ENCODE data around the gene OR5D18.
"Not testable (repeated sequence)": the region's sequence is repeated elsewhere in the genome, so short reads cannot be mapped to it uniquely, and the experiment has no call there.

The OR5D18 gene

GRCh38 chr11:55819330-55819729, at the start of gene OR5D18:
Gene OR5D18 (plus strand): TSS chr11:55819630. CDS start chr11:55819630, 0 bp downstream.
- DNase-seq: no peak

DNA sequence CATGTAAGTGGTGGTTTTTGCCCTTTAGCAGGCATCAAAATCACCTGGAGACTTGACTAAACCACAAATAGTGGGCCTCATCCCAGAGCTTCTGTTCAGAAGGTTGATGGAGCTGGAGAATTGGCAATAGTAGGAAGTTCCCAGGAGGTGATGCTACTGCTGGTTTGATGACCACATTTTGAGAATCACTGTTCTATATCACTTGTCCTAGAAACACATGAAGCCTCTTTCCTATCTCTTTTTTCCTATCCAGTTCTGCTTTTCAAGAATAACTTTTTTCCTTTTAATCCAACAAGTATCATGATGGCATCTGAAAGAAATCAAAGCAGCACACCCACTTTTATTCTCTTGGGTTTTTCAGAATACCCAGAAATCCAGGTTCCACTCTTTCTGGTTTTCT, 46.3 kb upstream of the OR5D18 start, which contains the start of gene OR5D13:
Gene OR5D13 (plus strand): TSS at position 301 of the 400 bp plus-strand sequence. CDS start 0 bp downstream, at position 301.
- DNase-seq: no peak

DNA sequence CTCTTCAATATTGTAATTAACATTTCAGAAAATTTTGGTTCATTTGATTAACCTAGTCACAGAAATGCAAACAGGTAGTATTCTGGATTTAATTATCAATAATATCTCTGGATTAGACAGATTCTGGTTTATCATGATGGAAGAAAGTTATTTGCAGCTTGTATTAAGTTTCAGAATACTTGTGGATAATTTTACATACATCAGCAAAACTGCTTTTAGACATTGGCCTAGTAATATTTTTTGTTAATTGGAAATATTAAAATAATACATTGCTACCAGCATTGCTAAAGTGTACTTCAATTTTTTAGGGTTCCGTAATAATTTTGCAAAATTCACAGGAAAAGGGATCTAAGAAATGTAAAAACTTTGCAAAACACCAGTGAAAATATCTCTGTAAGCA, 27.8 kb upstream of the OR5D18 start:
- DNase-seq: no peak

- no peak for DNase-seq
Measured at GRCh38 chr11:55793321-55793720, 26.1 kb upstream of the OR5D18 start.

- no peak for DNase-seq
Measured at GRCh38 chr11:55795256-55795655, 24.2 kb upstream of the OR5D18 start, which contains the start of gene OR5D14. Gene OR5D14 (plus strand): TSS chr11:55795556. CDS start chr11:55795556, 0 bp downstream.

GRCh38 chr11:55806248-55806647, 13.2 kb upstream of the OR5D18 start:
- DNase-seq: no peak

DNA sequence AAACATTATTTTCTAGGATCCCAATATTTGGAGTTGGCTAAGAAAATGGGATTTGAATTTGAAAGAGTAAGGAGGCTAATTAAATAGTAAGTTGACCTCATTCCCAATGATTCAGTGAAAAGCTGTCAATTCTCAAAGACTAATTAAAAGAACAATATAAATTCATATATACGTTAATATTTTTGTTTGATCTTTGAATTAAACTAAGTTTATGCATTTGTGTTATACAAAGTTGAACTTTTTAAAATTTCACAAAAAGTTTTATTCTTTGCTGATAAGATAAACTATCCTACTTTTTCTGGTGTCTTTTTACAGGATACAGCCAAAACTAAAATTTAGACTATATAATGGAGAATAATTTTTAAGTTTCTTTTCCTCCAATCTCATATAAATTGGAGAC, 8.4 kb upstream of the OR5D18 start, which contains the start of gene OR5L1:
Gene OR5L1 (plus strand): TSS at position 301 of the 400 bp plus-strand sequence. CDS start 100 bp downstream, outside the sequence.
- no peak for DNase-seq

DNA sequence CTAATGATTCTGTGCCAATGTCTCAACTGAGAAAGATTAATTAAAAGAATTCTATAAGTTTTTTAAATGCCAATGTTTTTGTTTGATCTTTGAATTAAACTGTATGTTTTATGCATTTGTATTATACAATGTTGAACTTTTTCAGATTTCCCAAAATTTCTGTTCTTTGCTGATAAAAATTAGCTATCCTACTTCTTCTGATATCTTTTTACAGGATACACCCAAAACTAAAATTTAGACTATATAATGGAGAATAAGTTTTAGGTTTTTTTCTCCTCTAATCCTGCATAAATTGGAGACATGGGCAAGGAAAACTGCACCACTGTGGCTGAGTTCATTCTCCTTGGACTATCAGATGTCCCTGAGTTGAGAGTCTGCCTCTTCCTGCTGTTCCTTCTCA, 7.5 kb downstream of the OR5D18 start, which contains the start of gene OR5L2:
Gene OR5L2 (plus strand): TSS at position 301 of the 400 bp plus-strand sequence. CDS start 0 bp downstream, at position 301.
- no peak for DNase-seq

DNA sequence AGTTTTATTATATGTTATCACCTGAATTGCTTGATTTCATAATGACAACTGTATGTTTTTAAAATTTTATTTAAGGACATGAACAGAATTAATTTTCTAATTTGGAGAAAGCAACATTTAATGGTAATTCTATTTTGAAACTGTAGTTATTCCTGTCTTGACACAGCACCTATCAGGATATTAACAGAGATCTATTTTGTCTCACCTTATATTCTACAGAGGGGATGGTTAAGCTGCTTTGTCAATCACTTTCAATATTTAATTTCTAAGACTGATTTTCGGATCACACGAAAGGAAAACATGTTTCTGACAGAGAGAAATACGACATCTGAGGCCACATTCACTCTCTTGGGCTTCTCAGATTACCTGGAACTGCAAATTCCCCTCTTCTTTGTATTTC, 19.0 kb downstream of the OR5D18 start, which contains the start of gene OR5D16:
Gene OR5D16 (plus strand): TSS at position 301 of the 400 bp plus-strand sequence. CDS start 0 bp downstream, at position 301.
- no peak for DNase-seq

DNA sequence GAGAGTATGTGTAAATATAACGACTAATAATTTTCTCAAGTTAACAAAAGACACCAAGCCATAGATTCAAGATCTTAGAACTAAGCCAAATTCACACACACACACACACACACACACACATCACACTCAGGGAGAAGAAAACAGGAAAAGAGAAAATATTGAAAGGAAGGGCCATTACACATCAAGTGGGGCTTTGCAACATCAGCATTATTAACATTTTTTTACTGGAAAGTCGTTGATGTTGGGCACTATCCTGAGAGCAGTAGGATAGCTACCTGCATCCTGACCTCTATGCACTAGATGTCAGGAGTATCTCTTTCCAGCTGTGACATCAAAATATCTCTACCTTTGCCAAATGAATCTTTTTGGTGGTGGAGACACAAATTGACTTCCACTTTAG, 28.0 kb downstream of the OR5D18 start:
- DNase-seq: no peak

DNA sequence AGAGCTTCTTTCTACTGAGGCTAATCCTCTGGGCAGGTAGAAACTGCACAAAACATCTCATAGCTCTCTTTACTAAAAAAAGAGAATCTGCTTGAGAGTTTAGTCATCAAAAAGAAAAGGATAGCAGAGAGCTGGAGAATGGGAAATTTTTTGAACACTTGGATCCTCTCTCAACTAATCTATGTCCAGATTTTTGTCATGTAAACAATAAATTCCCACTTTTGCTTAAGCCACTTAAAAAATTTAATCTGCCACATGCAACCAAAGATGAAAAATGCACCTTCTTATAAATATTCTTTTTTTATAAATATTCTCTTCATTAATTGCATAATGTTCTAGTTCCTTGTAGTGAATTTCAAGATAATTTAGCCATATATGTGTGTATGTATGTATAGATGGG, 29.6 kb downstream of the OR5D18 start:
- no peak for DNase-seq

DNA sequence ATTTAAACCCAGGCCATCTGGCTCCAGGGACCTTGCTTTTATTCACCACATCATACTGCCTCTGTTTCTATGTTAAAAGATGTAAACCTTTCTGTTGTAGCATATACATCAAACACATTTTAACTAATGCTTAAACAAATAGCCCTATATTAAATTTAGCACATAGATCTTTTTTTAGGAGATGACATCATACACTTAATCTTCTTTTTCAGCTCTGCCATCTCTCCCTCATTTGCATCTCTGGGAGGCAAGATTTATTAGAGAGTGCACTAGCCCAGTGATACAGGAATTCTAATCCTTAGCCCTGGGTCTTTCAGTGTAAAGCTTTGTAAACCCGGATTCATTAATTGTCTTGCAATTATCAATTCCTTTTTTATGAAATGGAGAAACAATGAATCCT, 32.7 kb downstream of the OR5D18 start:
- no peak for DNase-seq

- no peak for DNase-seq
Measured at GRCh38 chr11:55854704-55855103, 35.3 kb downstream of the OR5D18 start.

DNA sequence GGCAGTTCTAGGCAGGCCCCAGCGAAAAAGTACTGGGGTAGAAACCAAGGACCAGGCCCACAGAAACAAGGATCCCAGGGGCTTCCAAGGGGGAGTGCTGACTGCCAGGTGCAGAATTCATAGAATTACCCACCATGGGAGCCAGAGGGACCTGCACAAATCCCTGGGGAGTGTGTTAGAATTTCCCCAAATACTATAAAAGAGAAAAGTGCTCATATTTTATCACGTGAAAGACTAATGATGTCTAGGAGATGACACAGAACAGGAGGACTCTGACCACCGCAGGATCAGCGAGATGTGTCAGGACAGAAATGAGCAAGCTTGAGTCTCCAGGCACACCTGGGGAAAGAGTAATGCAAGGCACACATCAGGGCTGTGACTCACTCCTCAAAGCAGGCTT, 47.9 kb downstream of the OR5D18 start:
- not testable (repeated sequence) for DNase-seq
